Measurements from ENCODE around the gene GATAD2A.

DNA sequence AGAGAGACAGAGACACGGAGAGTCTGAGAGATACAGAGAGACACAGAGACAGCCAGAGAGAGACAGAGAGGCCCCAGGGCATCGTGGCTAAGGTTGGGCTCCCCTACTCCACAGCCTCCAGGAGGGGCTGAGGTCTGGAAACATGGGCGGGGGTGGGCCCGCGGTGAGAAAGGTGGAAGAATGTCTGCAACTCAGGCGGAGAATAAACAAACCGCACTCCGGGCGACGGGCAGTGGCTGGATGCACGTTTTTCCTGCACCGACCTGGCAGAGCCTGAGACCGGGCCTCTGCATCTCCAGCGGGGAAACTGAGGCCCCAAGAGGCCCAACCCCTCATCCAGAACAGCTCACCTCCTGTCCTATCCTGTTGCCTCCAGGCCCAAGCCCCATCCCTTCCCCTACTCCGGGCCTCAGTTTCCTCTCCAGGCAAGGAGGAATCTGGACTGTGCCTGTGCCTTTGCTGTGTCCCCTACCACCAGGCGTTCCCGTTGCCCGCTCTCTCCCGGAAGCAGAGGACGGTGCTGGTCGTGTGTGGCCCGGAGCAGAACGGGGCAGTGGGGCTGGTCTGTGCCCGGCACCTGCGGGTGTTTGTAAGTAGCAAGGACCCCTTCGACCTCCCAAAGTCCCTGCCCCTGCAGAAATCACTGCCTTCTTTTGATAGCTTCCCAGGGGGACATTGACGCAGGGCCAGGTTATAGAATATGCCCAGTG is 129.2 kb downstream of the GATAD2A start:
- TF ChIP-seq, protein P1, sequence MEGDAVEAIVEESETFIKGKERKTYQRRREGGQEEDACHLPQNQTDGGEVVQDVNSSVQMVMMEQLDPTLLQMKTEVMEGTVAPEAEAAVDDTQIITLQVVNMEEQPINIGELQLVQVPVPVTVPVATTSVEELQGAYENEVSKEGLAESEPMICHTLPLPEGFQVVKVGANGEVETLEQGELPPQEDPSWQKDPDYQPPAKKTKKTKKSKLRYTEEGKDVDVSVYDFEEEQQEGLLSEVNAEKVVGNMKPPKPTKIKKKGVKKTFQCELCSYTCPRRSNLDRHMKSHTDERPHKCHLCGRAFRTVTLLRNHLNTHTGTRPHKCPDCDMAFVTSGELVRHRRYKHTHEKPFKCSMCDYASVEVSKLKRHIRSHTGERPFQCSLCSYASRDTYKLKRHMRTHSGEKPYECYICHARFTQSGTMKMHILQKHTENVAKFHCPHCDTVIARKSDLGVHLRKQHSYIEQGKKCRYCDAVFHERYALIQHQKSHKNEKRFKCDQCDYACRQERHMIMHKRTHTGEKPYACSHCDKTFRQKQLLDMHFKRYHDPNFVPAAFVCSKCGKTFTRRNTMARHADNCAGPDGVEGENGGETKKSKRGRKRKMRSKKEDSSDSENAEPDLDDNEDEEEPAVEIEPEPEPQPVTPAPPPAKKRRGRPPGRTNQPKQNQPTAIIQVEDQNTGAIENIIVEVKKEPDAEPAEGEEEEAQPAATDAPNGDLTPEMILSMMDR (IDR thresholded peaks at IDR 0.05 in 4 of 5, conservative IDR thresholded peaks at IDR 0.05 in 1 of 5) = no peak
- TF ChIP-seq POLR2A (IDR thresholded peaks at IDR 0.05) = no peak
